ENCODE data around the gene STMN3. TPM values are rescaled to one million over a fixed set of nuclear protein-coding genes. Genes with fewer than 3 reads are reported as not detected.

The STMN3 gene
- total RNA-seq, 1 experiment from 2014 or later, result 65.6 TPM

- H3K27me3 Mint-ChIP-seq (ENCODE audit: low read depth), result no peaks in the 10 kb centered on the region
- CTCF ChIA-PET, result interaction anchor here (1.0 to 1.6 kb wide), 4 partner anchors 12 to 119 kb away, joined by 3 to 23 read pairs (median 10); partner anchors contain the start of gene TNFRSF6B
- H3K4me3 Mint-ChIP-seq, result peak overlapping the region; percentile 89
- peaks cover 2% of the 10 kb centered on the region; the same call in 1 of the 2 replicates for H3K36me3 Mint-ChIP-seq
- POLR2A ChIA-PET, result interaction anchor here (1.2 kb wide), 2 partner anchors 33 to 40 kb away, joined by 3 to 4 read pairs; partner anchors contain the start of gene TNFRSF6B
- peak overlapping the region; percentile 87 for H3K27ac Mint-ChIP-seq
- ATAC-seq (no peak), DNase-seq (ENCODE audit: low spot score) (peak; percentile 31)
- peaks cover 23% of the 10 kb centered on the region for H3K4me1 Mint-ChIP-seq
- H3K9me3 Mint-ChIP-seq, result no peaks in the 10 kb centered on the region
- TF ChIP-seq USF1 (CRISPR knock-in tag; IDR thresholded peaks at IDR 0.05) (no peak), USF2 (CRISPR knock-in tag; IDR thresholded peaks at IDR 0.05) (no peak), ZNF423 (CRISPR knock-in tag; IDR thresholded peaks at IDR 0.05) (no peak), RORB (CRISPR knock-in tag; IDR thresholded peaks at IDR 0.05) (no peak), ZNF416 (CRISPR knock-in tag; IDR thresholded peaks at IDR 0.05) (no peak), ATF1 (CRISPR knock-in tag; IDR thresholded peaks at IDR 0.05) (no peak), TCF7 (CRISPR knock-in tag; IDR thresholded peaks at IDR 0.05; ENCODE audit: low read depth) (no peak), ZMAT4 (CRISPR knock-in tag; IDR thresholded peaks at IDR 0.05) (no peak), ZNF396 (CRISPR knock-in tag; IDR thresholded peaks at IDR 0.05; ENCODE audit: borderline replicate concordance) (no peak), GRHL2 (CRISPR knock-in tag; IDR thresholded peaks at IDR 0.05; ENCODE audit: insufficient replicate concordance, severe bottlenecking) (no peak), CDX4 (CRISPR knock-in tag; IDR thresholded peaks at IDR 0.05; ENCODE audit: borderline replicate concordance) (no peak), E2F4 (CRISPR knock-in tag; IDR thresholded peaks at IDR 0.05; ENCODE audit: borderline replicate concordance, low read depth) (no peak), NFYB (CRISPR knock-in tag; conservative IDR thresholded peaks at IDR 0.05; ENCODE audit: low read depth) (no peak), ZNF671 (CRISPR knock-in tag; IDR thresholded peaks at IDR 0.05) (no peak), HMGA2 (CRISPR knock-in tag; IDR thresholded peaks at IDR 0.05) (no peak), STAT6 (CRISPR knock-in tag; conservative IDR thresholded peaks at IDR 0.05; ENCODE audit: low read depth) (no peak), PRDM15 (CRISPR knock-in tag; IDR thresholded peaks at IDR 0.05) (no peak)
These were observed 4.2 kb upstream of the STMN3 start for GRCh38 chr20:63657260-63657936.

Measured in WTC11 (cell line).